Activated CD8-positive, alpha-beta memory T cell treated with anti-CD3 and anti-CD28 coated beads, Interleukin-2, amount 50 U/mL, for 24 hours (primary cell): ENCODE results near the gene NLRP1.

ENCODE experiments used
- DNase-seq: peaks from one replicate; pipeline ENCODE4 v3.0.0-alpha.2; 2020; ENCODE audit errors: extremely low read depth

Gene NLRP1

DNA sequence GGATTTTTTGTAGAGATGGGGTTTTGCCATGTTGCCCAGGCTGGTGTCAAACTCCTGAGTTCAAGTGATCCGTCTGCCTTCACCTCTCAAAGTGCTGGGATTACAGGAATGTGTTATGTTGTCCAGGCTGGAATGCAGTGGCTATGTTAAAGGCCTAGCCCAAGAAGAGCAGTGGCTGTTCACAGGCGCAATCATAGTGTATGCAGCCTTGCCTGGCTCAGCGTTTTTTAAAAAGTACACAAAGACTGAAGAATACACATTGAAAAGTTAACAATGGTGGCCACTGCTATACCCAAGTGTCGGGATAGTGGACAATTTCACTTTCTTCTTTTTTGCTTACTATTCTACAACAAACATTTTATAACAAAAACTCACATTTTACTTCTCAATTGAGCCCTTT lies 105.3 kb downstream of the NLRP1 start:
- no peak for DNase-seq

GRCh38 chr17:5473906-5474305 lies 110.4 kb downstream of the NLRP1 start:
- DNase-seq = no peak

- no peak for DNase-seq
These were observed 111.8 kb downstream of the NLRP1 start for GRCh38 chr17:5472511-5472910.

DNA sequence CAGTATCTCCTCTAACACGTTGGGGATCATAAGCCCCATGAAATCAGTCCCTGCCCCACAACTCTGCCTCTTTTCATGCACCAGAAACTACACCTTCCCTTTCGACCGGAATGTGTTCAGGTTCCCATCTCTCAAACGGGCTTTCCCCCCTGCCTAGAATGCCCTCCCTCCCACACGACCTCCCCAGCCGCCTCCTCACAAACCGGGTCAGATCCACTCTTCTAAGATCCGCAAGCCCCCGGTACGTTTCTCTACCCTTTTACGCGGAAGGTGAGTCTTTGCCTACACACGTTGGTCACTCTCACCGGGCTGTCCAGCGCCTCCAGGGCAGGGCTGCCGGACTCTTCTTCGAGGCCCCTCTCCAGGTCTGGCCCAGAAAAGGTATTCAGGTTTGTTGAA lies 116.2 kb downstream of the NLRP1 start:
- DNase-seq = no peak

GRCh38 chr17:5467416-5467815 lies 116.9 kb downstream of the NLRP1 start:
- DNase-seq = no peak

GRCh38 chr17:5466295-5466694 lies 118.0 kb downstream of the NLRP1 start:
- no peak for DNase-seq

DNA sequence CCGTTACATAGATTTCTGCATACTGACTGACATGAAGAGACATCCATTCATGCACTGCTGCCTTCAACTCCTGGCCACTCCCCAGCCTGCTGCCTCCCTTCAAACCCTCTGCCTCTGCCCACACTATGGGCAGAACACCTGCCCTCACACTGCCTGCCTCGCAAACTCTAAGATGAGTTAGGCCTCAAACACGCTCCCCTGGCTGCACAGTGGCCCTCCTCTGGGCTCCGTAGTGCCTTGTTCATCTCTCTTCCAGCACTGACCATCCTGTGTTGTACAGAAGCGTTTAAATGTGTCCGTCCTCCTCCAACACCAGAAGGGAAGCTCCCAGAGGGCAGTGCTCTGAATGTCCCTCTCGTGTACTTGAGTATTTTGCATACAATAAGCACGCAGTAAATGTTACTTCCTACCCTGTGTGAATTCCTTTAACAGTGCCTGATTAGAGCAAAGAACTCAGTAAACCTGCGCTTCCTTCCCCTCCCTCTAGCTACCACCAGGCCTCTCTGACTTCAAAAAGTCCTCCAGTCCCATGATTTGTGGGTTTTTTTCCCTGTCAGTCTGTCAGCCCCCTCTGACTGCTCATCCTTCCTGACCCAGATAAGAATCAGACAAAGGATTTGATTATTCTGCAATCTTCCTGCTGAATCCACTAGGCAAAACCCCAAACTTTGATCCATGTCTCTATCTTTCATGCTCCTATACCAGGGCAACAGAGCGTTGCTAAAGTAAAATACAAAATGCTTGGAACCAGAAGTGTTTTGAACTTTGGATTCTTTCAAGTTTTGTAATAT lies 119.4 kb downstream of the NLRP1 start:
- no peak for DNase-seq
